T-helper 1 cell treated with Interleukin-12 subunit alpha and Interleukin-12 subunit beta and Interleukin-4 antibody, amounts not matched to agents 30 μg/mL and 1 μg/mL, for 36 hours (primary cell): Measurements from ENCODE around the gene CUX1.

Experiments
- H3K27ac Mint-ChIP-seq: one replicate; pipeline ENCODE4 v1.8.0; 2021; ENCODE audit warnings: mild to moderate bottlenecking, mixed read lengths
- H3K27me3 Mint-ChIP-seq: one replicate; pipeline ENCODE4 v1.8.0; 2021; ENCODE audit warnings: low read depth, mixed read lengths
- H3K36me3 Mint-ChIP-seq: one replicate; pipeline ENCODE4 v1.8.0; 2021; ENCODE audit warnings: low read depth, mixed read lengths
- H3K4me1 Mint-ChIP-seq: one replicate; pipeline ENCODE4 v1.8.0; 2021; ENCODE audit warnings: low read depth, mixed read lengths
- H3K4me3 Mint-ChIP-seq: one replicate; pipeline ENCODE4 v1.8.0; 2021; ENCODE audit warnings: mild to moderate bottlenecking, moderate library complexity, mixed read lengths
- H3K9me3 Mint-ChIP-seq: one replicate; pipeline ENCODE4 v1.8.0; 2021; ENCODE audit warnings: mixed read lengths

The CUX1 gene

GRCh38 chr7:101891936-101892640, 74.7 kb downstream of the CUX1 start:
- Mint-ChIP-seq H3K9me3 (no peaks in the 10 kb centered on the region), H3K36me3 (no peaks in the 10 kb centered on the region), H3K4me3 (no peak overlapping the region), H3K27me3 (no peaks in the 10 kb centered on the region), H3K27ac (no peak overlapping the region), H3K4me1 (no peaks in the 10 kb centered on the region)

DNA sequence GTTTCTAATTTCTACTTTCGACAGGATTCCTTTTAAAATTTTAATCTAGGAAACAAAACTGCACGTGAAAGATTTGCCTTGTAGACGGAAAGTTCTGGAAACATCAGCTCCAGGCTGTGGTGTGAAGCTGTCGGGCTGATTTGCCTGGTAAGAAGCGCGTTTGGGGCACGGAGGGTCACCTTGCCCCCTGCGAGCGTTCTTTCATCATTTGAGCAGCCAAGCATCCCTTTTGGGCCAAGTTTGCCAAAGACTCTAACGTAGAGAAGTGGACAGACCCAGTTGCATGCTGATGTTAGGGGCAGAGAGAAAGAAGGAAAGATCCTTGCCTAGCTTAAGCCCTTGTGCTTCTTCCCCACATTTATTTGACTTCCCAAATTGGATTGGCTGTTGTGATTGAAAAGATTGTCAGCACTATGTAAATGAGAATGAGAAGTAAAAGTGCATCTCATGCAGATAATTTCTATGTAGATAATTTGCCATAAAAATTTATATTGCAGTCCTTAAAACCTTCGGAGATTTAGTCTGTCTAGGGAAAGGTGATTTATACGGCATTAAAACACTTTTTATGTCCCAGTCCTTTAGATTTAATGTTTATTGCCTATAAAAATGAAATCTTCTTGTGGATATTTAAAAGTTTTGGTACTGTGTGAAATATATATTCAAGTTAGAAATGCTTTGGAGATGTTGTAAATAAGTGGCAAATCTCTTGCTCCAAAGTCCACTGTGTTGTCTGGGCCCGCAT, 76.1 kb downstream of the CUX1 start:
- no peaks in the 10 kb centered on the region for H3K4me1 Mint-ChIP-seq
- H3K9me3 Mint-ChIP-seq: no peaks in the 10 kb centered on the region
- H3K27ac Mint-ChIP-seq: no peak overlapping the region
- no peaks in the 10 kb centered on the region for H3K36me3 Mint-ChIP-seq
- no peak overlapping the region for H3K4me3 Mint-ChIP-seq
- H3K27me3 Mint-ChIP-seq: no peaks in the 10 kb centered on the region

DNA sequence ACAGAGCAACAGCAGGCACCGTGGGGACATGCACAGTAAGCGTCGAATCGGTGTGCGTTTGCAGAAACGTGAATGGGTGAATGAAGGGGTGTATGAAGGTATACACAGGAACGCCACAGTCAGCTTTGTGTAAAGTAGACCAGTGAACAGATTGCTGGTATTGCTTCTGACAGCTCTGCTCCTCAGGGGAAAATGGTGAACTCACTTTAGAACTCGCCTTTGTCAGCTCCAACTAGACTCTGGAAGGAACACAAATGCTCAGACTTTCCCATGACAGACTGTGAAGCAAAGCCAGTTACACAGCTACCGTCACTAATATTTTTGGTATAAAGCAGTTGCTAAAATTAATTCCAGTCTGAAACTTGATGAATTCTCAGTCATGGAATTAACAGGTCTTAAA, 78.9 kb downstream of the CUX1 start:
- H3K4me3 Mint-ChIP-seq: no peak overlapping the region
- H3K27ac Mint-ChIP-seq: no peak overlapping the region
- H3K27me3 Mint-ChIP-seq: no peaks in the 10 kb centered on the region
- no peaks in the 10 kb centered on the region for H3K9me3 Mint-ChIP-seq
- H3K36me3 Mint-ChIP-seq: no peaks in the 10 kb centered on the region
- H3K4me1 Mint-ChIP-seq: no peaks in the 10 kb centered on the region

- H3K4me3 Mint-ChIP-seq: no peak overlapping the region
- H3K9me3 Mint-ChIP-seq: no peaks in the 10 kb centered on the region
- H3K36me3 Mint-ChIP-seq: no peaks in the 10 kb centered on the region
- no peak overlapping the region for H3K27ac Mint-ChIP-seq
- H3K4me1 Mint-ChIP-seq: no peaks in the 10 kb centered on the region
- no peaks in the 10 kb centered on the region for H3K27me3 Mint-ChIP-seq
Observed at GRCh38 chr7:101896941-101897340, 79.5 kb downstream of the CUX1 start.

DNA sequence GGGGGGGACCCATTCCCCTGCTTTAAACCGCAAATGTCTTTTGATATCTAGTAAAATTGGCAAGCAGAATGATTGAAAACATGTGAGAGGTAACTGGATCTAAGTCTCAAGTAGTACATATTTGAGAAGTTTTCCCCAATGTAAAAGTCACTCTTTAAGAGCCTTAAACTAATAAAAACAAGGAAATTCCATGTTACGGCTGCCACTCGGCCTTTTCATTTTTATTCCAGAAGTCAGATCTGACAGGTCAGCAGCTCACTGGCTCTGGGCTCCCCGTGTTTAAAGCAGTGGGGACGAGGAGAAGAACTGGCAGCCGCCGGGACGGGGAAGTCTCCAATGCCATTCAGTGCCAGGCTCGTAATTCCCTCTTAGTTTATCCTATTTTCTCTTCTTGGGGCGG, 80.7 kb downstream of the CUX1 start:
- H3K36me3 Mint-ChIP-seq: no peaks in the 10 kb centered on the region
- H3K27me3 Mint-ChIP-seq: no peaks in the 10 kb centered on the region
- no peaks in the 10 kb centered on the region for H3K4me1 Mint-ChIP-seq
- H3K4me3 Mint-ChIP-seq: no peak overlapping the region
- H3K9me3 Mint-ChIP-seq: no peaks in the 10 kb centered on the region
- H3K27ac Mint-ChIP-seq: no peak overlapping the region

GRCh38 chr7:101899616-101900015, 82.2 kb downstream of the CUX1 start:
- Mint-ChIP-seq H3K4me1 (no peaks in the 10 kb centered on the region), H3K9me3 (no peaks in the 10 kb centered on the region), H3K4me3 (no peak overlapping the region), H3K36me3 (no peaks in the 10 kb centered on the region), H3K27ac (no peak overlapping the region), H3K27me3 (no peaks in the 10 kb centered on the region)

DNA sequence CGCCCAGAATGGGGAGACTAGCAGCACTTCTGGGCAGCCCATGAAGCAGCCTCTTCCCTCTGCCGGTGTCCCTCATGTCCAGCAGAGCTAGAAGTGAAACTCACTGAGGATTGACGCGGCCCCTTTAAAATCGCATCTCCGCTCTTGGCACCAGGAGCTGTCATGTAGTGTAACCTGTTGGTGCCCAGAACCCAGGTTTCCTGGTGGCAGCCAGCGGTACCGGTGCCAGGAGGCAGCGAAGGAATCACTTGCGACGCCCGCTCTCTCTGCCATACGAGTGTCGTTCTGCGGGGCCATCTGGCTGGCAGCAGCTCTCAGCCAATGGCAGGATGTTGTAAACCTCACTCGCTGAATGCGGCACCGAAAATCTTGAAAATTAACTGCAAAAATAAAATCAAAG, 82.7 kb downstream of the CUX1 start:
- H3K36me3 Mint-ChIP-seq: no peaks in the 10 kb centered on the region
- H3K27ac Mint-ChIP-seq: no peak overlapping the region
- H3K4me1 Mint-ChIP-seq: no peaks in the 10 kb centered on the region
- no peak overlapping the region for H3K4me3 Mint-ChIP-seq
- no peaks in the 10 kb centered on the region for H3K9me3 Mint-ChIP-seq
- no peaks in the 10 kb centered on the region for H3K27me3 Mint-ChIP-seq

- Mint-ChIP-seq H3K27me3 (no peaks in the 10 kb centered on the region), H3K4me1 (no peaks in the 10 kb centered on the region), H3K36me3 (no peaks in the 10 kb centered on the region), H3K27ac (no peak overlapping the region), H3K9me3 (no peaks in the 10 kb centered on the region), H3K4me3 (no peak overlapping the region)
Observed at GRCh38 chr7:101901661-101902491, 84.5 kb downstream of the CUX1 start.

DNA sequence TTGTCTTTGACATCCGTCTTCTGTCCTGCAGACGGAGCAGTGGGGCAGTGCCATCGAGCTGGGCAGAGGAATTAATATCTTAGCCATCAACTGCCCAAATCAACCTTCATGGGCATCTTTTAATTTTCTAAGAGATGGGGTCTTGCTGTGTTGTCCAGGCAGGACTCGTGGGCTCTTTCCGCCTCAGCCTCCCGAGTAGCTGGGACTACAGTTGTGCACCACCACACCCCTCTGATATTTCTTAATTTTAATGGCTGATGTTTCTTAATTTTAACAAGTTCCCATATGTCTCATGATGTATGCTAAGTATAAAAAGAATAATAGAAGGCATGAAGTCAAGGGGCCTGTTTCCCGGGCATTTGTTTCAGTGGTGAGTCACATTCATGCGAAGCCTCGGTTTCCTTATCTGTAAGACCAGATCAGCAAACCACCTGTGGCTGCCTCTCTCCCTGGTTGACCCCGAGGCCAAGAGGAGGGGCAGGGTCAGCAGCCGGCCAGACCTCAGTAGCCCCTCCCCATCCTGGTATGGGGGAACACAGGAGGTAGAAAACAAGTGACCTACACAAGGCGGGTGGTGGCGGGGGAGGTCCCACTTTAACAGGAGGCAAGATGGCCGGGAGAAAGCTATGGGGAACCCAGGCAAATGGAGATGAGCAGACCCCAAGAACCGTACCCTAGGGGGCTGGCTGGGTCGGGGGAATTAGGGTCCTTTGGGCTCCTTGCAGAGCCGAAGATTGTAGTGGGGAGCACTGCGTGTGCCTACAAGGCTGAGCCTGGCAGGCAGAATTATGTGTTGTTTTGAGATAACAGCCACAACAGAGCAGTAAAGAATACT, 85.5 kb downstream of the CUX1 start:
- Mint-ChIP-seq H3K4me1 (no peaks in the 10 kb centered on the region), H3K27ac (no peak overlapping the region), H3K27me3 (no peaks in the 10 kb centered on the region), H3K9me3 (no peaks in the 10 kb centered on the region), H3K36me3 (no peaks in the 10 kb centered on the region), H3K4me3 (no peak overlapping the region)

GRCh38 chr7:101903515-101903868, 86.1 kb downstream of the CUX1 start:
- no peaks in the 10 kb centered on the region for H3K36me3 Mint-ChIP-seq
- H3K4me1 Mint-ChIP-seq: no peaks in the 10 kb centered on the region
- no peak overlapping the region for H3K4me3 Mint-ChIP-seq
- H3K27ac Mint-ChIP-seq: no peak overlapping the region
- H3K9me3 Mint-ChIP-seq: no peaks in the 10 kb centered on the region
- H3K27me3 Mint-ChIP-seq: no peaks in the 10 kb centered on the region

DNA sequence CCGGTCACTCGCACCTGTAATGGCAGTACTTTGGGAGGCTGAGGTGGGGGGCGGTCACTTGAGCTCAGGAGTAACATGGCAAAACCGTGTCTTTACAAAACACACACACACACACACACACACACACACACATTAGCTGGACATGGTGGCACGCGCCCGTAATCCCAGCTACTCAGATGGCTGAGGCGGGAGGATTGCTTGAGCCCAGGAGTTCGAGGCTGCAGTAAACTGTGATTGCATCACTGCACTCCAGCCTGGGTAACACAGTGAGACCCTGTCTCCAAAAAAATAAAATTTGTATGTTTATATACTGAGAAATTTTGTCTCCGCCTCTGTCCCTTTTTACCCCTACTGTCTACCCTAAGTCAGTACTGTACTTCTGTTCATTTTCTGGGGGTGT, 86.6 kb downstream of the CUX1 start:
- no peaks in the 10 kb centered on the region for H3K27me3 Mint-ChIP-seq
- H3K4me1 Mint-ChIP-seq: no peaks in the 10 kb centered on the region
- no peak overlapping the region for H3K4me3 Mint-ChIP-seq
- no peaks in the 10 kb centered on the region for H3K9me3 Mint-ChIP-seq
- no peaks in the 10 kb centered on the region for H3K36me3 Mint-ChIP-seq
- no peak overlapping the region for H3K27ac Mint-ChIP-seq

DNA sequence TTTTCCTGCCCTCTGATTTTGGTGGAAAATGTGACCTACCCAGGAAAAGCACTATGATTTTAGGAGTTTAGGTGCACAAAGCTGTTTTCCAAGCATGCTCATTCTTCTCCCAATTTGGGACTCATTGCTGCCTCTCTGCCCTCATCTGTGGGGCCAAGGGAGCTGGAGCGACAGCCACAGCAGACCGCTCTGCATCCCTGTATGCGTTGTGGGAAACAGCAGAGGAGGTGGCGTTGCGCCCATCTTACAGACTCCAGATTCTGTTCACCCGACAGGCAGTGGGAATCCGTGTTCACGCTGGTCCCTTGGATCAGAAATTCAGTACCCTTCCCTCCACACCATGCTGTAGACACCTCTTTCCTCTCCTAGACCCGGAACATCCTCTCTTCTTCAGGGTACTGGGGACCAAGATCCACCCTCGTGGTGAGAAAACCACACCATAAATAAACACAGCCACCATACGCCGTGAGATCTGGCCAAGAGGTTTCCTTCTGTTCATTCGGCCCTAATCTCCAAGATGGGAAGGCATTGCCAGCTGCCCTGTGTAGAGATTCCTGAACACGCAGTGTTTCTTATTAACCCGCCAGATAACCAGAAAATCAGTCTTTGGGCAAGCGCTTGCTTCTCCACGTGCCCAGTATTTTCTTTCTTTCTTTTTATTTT, 87.9 kb downstream of the CUX1 start:
- no peak overlapping the region for H3K27ac Mint-ChIP-seq

GRCh38 chr7:101906291-101907240, 89.1 kb downstream of the CUX1 start:
- no peak overlapping the region for H3K27ac Mint-ChIP-seq

More for the DNA sequence above, 87.9 kb downstream of the CUX1 start:
- Mint-ChIP-seq H3K27me3 (no peaks in the 10 kb centered on the region), H3K9me3 (no peaks in the 10 kb centered on the region), H3K36me3 (no peaks in the 10 kb centered on the region), H3K4me1 (no peaks in the 10 kb centered on the region), H3K4me3 (no peak overlapping the region)

More at GRCh38 chr7:101906291-101907240, 89.1 kb downstream of the CUX1 start:
- Mint-ChIP-seq H3K27me3 (no peaks in the 10 kb centered on the region), H3K4me1 (no peaks in the 10 kb centered on the region), H3K36me3 (no peaks in the 10 kb centered on the region), H3K9me3 (no peaks in the 10 kb centered on the region), H3K4me3 (no peak overlapping the region)
